Osteoblast (primary cell): Measurements from ENCODE around the gene ATG7. TPM values are rescaled to one million over a fixed set of nuclear protein-coding genes. Genes with fewer than 3 reads are reported as not detected.

Experiments used
- DNase-seq: peaks from one replicate; pipeline ENCODE4 v3.0.0; 2011; ENCODE audit warnings: low spot score, mixed read lengths; ENCODE audit not compliant: insufficient read length; ENCODE audit errors: missing footprints
- H2AFZ ChIP-seq: 2 replicates; pipeline ENCODE4 v1.6.0; 2011; ENCODE audit warnings: mild to moderate bottlenecking, low read length
- H3K27ac ChIP-seq: 2 replicates; pipeline ENCODE4 v1.5.1; 2011; ENCODE audit warnings: mild to moderate bottlenecking, low read depth, low read length, moderate library complexity
- H3K27me3 ChIP-seq: 2 replicates; pipeline ENCODE4 v1.6.0; 2012; ENCODE audit warnings: mild to moderate bottlenecking, control low read depth, inconsistent platforms, low read length, moderate library complexity; ENCODE audit not compliant: insufficient read depth
- H3K36me3 ChIP-seq: 2 replicates; pipeline ENCODE4 v1.5.1; 2011; ENCODE audit warnings: mild to moderate bottlenecking, low read length, control low read depth, moderate library complexity; ENCODE audit not compliant: insufficient read depth
- H3K4me1 ChIP-seq: 2 replicates; pipeline ENCODE4 v1.5.1; 2011; ENCODE audit warnings: mild to moderate bottlenecking, low read length, control low read depth, moderate library complexity; ENCODE audit not compliant: insufficient read depth
- H3K4me2 ChIP-seq: 2 replicates; pipeline ENCODE4 v1.6.0; 2011; ENCODE audit warnings: mild to moderate bottlenecking, low read length; ENCODE audit not compliant: insufficient read depth
- H3K4me3 ChIP-seq: fragments of 200-600 bp; sonication (generic); 3 replicates; pipeline ENCODE4 v1.5.1; 2012; ENCODE audit warnings: mild to moderate bottlenecking, low read length, inconsistent platforms; ENCODE audit not compliant: insufficient read depth
- H3K79me2 ChIP-seq: 2 replicates; pipeline ENCODE4 v1.6.0; 2012; ENCODE audit warnings: mild to moderate bottlenecking, low read length, control low read depth, inconsistent platforms; ENCODE audit not compliant: insufficient read depth
- H3K9me3 ChIP-seq: 2 replicates; pipeline ENCODE4 v1.5.1; 2011; ENCODE audit warnings: low read depth, low read length, control low read depth
- H4K20me1 ChIP-seq: 2 replicates; pipeline ENCODE4 v1.6.0; 2012; ENCODE audit warnings: mild to moderate bottlenecking, low read length, control low read depth; ENCODE audit not compliant: insufficient read depth
- total RNA-seq: library from RNA; depleted of rRNA; stranded (reverse); fragments of >200 nt; gene quantifications from 2 replicates; pipeline ENCODE4 v1.2.3, GENCODE V29; 2012
- TF ChIP-seq, protein P1 (sequence below): IDR thresholded peaks from 2 replicates; pipeline ENCODE4 v1.5.1; 2011; ENCODE audit warnings: mild to moderate bottlenecking, low read depth, low read length, moderate library complexity; ENCODE audit errors: extremely low read depth

The ATG7 gene
- total RNA-seq, 1 donor: 93.4 TPM

DNA sequence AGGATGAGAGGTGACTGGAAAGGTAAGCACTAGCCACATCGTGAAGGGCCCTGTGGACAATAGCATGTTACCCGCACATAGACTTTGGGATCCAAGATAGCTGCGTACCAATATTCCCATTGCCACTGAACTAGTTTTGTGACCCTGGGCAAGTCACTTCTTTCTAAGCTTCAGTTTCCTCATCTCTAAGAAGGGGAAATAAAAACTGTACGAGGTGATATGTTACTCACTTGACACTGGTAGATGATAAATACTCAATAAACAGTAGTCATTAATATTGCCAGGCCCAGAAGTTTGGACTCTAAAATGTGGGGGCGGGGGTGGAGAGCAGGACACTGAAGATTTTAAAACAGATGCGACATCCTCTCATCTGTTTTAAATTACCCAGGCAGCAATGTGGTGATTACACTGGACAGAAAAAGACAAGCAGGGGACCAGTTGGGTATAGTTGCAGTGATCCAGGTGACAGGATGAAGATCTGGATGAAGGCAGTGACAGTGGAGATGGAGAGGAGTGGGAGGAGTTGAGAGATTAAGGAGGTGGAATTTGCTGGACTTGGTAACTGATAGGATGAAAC, 2.5 kb downstream of the ATG7 start:
- no peak overlapping the region for H3K4me3 ChIP-seq
- H3K27me3 ChIP-seq: no peaks in the 10 kb centered on the region
- no peak overlapping the region for H3K4me2 ChIP-seq
- H3K9me3 ChIP-seq: no peaks in the 10 kb centered on the region
- peaks cover 26% of the 10 kb centered on the region for H3K4me1 ChIP-seq
- peaks cover 67% of the 10 kb centered on the region for H3K79me2 ChIP-seq
- H3K27ac ChIP-seq: no peak overlapping the region
- no peaks in the 10 kb centered on the region for H4K20me1 ChIP-seq
- no peak for DNase-seq
- no peaks in the 10 kb centered on the region for H3K36me3 ChIP-seq
- H2AFZ ChIP-seq: no peak overlapping the region
- TF ChIP-seq, protein P1, sequence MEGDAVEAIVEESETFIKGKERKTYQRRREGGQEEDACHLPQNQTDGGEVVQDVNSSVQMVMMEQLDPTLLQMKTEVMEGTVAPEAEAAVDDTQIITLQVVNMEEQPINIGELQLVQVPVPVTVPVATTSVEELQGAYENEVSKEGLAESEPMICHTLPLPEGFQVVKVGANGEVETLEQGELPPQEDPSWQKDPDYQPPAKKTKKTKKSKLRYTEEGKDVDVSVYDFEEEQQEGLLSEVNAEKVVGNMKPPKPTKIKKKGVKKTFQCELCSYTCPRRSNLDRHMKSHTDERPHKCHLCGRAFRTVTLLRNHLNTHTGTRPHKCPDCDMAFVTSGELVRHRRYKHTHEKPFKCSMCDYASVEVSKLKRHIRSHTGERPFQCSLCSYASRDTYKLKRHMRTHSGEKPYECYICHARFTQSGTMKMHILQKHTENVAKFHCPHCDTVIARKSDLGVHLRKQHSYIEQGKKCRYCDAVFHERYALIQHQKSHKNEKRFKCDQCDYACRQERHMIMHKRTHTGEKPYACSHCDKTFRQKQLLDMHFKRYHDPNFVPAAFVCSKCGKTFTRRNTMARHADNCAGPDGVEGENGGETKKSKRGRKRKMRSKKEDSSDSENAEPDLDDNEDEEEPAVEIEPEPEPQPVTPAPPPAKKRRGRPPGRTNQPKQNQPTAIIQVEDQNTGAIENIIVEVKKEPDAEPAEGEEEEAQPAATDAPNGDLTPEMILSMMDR: no peak

DNA sequence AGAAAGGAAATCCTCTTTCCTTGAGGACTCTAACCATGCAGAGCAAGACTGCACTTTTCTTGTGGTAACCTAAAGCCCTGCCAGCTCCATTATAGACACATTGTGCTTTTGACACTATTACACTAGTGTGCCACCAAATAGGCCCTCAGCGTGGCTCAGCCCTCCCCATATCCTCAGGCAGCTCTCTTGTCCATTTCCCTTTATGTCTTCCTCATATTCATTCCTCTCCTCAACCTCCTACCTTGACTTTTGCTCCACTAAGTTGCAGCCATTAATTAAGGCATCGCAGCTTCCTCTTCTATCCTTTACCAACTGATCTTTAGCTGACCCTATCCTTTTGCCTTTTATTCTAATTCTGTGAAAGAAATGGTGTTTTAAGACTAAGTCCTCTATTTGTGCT, 3.7 kb downstream of the ATG7 start:
- TF ChIP-seq, protein P1: no peak
- H3K79me2 ChIP-seq: peaks cover 80% of the 10 kb centered on the region
- H3K36me3 ChIP-seq: peaks cover 11% of the 10 kb centered on the region
- DNase-seq: no peak
- H3K4me2 ChIP-seq: no peak overlapping the region
- H3K4me1 ChIP-seq: peaks cover 26% of the 10 kb centered on the region
- no peak overlapping the region for H3K4me3 ChIP-seq
- H2AFZ ChIP-seq: no peak overlapping the region
- no peaks in the 10 kb centered on the region for H3K27me3 ChIP-seq
- H3K9me3 ChIP-seq: no peaks in the 10 kb centered on the region
- no peak overlapping the region for H3K27ac ChIP-seq
- H4K20me1 ChIP-seq: no peaks in the 10 kb centered on the region

DNA sequence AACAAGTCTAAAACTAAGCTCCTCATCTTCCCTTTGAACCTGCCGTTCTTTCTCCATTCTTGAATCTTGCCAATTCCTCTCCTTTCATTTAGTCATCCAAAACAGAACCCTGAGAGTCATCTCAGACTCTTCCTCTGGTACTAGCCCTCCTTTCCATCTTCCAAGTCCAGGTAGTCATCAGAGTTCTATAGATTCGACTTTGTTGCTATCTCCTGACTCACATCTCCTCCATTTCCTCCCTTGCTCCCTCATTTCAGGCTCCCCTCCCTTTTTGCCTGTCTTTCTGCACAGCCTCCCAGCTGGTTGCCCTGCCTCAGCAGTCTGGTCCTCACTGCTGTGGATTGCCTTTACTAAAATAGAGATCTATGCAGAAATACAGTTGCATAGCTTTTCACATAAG, 4.7 kb downstream of the ATG7 start:
- Histone ChIP-seq H3K4me3 (no peak overlapping the region), H3K79me2 (peaks cover 87% of the 10 kb centered on the region), H3K27ac (no peak overlapping the region), H4K20me1 (no peaks in the 10 kb centered on the region), H2AFZ (no peak overlapping the region), H3K27me3 (no peaks in the 10 kb centered on the region), H3K4me1 (peaks cover 24% of the 10 kb centered on the region), H3K4me2 (no peak overlapping the region), H3K9me3 (no peaks in the 10 kb centered on the region), H3K36me3 (peaks cover 18% of the 10 kb centered on the region)
- DNase-seq: no peak
- TF ChIP-seq, protein P1: no peak

DNA sequence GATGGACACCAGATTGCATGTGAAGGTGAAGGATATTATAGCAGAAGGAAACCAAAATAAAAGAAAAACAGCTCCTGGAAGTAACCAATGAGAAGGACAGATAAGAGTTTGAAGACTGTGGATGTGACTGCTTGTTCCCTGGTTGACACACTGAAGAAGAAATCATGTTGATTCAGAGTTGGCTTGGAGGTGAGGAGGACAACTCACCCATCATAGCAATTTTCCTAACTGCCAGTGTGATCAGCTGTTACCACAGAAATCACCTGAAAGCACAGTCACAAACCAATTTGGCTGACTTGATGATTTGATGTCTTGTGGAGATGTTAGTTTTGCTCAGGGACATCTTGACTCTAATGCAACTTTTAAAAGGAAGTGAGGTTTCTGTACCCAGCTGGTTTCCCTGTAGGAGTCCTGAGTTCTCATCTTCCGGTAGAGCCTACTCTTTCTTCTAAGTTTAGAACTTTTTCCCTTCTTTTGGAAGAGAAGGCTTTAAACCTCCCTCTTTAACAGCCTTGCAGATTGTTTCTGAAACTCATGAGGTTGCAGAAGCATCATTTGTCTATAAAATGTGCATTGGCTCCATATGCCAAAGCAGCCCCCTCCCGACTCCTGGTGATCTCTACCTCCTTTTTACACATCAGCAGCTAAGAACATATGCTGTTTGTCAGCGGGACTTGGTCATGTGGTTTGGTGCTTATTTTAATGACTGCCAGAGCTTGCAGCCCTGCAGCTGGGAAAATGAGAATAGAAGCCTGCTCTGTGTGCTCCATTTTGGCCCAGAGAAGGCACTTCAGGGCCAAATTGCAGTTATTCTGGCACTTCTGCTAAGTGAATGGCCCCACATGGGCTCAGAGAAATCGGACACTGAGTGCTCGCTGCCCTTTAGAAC, 10.3 kb downstream of the ATG7 start:
- Histone ChIP-seq H3K27me3 (no peaks in the 10 kb centered on the region), H3K79me2 (peaks cover 83% of the 10 kb centered on the region), H3K9me3 (no peaks in the 10 kb centered on the region), H3K36me3 (peaks cover 28% of the 10 kb centered on the region), H3K4me3 (no peak overlapping the region), H2AFZ (no peak overlapping the region), H3K4me2 (no peak overlapping the region), H3K4me1 (peaks cover 19% of the 10 kb centered on the region), H4K20me1 (no peaks in the 10 kb centered on the region), H3K27ac (no peak overlapping the region)
- DNase-seq: peak; percentile 9
- TF ChIP-seq, protein P1: no peak
